GM21717 (cell line): Measurements from ENCODE around the gene SNRNP70.
"Not testable (repeated sequence)": the region's sequence is repeated elsewhere in the genome, so short reads cannot be mapped to it uniquely, and the experiment has no call there.

Source experiments
- ATAC-seq: cut with Tn5 transposase; IDR thresholded peaks from one replicate; pipeline ENCODE4 v1.9.1; 2021; ENCODE audit warnings: mild to moderate bottlenecking, moderate library complexity; ENCODE audit not compliant: unreplicated experiment

The SNRNP70 gene

GRCh38 chr19:49141352-49141751, 56.1 kb downstream of the SNRNP70 start:
- ATAC-seq, result no peak

DNA sequence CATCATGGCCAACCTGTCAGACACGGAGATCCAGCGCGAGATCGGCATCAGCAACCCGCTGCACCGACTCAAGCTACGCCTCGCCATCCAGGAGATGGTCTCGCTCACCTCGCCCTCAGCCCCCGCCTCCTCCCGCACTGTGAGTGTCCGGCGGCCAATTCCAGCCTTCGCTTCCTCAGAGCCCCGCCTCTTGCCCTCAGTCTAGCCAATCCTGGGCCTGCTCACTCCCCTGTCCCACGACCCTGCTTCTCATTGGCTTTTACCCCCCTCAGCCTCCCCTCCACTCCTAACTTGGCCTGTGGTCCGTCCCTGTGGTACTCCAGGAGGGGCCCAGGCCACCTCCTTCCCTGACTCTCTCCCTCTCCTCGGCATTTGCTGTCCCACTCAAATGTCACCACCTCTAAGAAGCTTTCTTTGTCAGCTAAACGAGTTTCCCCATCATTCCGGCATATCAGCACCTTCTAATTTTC, 57.6 kb downstream of the SNRNP70 start:
- ATAC-seq, result no peak

DNA sequence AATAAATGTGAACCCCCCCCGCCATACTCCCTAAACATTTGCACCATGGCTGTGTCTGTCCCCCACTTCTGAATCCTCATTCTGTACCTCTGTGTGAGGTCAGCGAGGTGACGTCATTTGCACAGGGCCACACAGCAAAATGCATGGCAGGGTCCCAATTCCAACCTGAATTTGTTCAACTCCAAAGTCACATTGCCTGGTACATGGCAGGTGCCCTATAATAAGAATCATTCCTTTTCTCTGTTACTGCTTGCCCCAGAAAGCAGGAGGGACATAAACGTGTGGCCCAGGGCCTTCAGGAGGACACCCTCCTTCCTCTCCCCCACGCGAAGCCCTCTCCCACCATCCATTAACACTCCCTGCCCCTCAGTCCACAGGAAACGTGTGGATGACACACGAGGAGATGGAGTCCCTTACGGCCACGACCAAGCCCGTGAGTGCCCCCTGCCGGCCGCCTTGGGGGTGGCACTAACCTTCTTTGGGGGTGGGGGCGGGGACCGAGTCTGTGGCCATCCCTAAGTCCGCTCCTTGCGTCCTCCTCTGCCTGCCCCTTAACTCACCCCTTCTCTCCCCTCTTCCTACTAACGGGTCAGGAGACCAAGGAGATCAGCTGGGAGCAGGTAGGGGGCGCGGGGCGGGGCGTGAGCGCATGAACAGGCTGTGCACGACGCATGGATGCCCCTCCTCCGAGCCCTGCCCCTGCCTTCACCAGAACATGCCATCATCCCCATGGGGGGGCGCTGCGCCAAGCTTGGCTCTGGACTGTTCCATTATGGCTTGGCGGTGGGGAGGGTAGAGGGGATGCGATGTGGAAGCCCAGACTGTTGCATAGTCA, 60.5 kb downstream of the SNRNP70 start:
- ATAC-seq, result no peak

DNA sequence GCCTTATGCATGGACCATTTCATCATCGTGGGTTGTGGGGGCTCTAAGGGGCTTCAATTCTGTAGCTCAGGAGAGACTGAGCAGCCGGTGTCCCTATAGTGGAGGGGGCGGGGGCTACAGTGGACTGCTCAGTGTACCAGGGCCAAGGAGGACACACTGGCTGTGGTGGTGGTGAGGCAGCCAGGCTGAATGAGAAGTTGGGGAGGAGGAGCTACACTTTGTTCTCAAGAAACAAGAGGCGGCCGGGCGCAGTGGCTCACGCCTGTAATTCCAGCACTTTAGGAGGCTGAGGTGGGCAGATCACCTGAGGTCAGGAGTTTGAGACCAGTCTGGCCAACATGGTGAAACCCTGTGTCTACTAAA, 61.1 kb downstream of the SNRNP70 start:
- not testable (repeated sequence) for ATAC-seq

DNA sequence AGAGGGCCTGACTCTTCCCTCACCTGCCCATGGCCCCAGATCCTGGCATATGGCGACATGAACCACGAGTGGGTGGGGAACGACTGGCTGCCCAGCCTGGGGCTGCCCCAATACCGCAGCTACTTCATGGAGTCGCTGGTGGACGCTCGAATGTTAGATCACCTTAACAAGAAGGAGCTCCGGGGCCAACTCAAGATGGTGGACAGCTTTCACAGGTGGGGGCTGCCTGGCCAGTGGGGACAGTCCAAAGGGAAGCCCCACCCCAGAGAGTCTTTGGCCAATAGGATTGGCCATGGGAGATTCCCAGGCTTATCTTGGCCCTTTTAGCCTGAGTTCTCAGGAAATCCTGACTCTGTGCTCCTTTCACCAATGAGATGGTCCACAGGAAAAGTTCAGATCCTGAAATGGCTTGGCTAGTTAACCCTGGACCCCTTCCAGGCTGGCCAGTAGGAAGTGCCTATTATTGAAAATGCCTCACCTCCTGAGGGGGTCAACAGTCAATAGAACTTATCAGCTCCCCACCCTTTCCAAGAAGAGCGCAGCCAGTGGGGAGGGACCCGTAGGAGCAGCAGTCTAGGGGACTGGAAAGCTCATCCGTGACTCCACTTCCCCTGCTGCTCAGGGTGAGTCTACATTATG, 62.9 kb downstream of the SNRNP70 start:
- no peak for ATAC-seq

GRCh38 chr19:49148784-49149651, 63.8 kb downstream of the SNRNP70 start:
- ATAC-seq, result no peak

DNA sequence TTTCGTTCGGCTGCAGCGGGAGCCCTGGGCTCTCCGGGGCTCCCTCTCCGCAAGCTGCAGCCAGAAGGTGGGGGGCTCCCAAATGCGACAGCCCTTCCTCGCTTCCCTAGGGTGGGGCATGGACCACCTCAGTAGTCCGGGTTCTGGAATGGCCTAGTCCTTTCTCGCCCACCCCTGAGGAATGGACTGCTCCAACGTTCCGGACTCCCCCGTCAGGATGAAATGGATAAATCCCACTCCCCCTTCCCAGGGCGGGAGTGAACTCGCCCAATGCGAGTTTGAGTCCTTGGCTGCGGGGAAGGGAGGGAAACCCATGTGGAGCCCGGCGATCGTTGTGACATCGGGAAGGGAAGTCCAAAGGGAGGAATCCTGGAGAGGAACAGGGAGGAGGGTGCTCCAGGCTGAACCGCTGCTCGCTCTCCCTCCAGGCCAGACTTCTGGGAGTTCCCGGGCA, 64.4 kb downstream of the SNRNP70 start:
- no peak for ATAC-seq

DNA sequence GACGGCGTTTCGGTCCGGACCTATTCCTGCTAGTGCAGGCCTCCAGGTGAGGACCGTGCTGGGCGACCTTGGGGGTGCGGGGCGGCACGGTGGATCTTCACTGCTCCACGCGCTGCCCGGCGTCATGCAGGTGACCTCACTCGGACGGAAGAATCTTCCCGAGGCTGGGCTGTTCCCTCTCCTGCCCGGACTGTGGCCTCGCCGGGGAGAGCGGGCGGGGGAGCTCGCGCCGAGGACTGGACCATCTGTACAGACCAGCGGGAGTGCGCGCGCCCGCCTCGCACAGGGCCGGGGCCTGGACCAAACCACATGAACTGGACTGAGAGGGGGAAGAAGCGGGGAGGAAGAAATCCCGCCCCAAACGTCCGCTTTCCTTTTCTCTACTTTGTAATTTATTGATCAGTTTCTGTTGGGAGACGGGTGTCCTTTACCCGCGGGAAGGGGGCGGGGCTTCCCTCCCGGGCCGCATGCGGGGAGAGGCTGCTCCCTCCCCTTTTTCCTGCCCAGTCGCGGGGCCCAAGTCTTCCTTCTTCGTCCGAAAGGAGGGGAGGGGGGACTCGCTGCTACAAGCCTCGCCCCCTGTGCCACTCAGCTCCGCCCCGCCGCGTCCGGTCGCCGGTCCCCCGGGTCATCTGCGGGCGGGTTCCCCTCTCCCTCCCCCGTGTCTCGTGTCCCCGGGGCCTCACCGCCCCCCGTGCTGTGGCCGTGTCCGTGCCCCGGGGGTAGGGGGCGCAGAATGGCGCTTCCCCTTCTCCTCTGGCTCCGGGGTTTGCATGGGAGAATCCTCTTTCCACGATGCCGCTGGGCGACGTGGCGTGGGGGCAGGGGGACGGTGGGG, 65.1 kb downstream of the SNRNP70 start:
- no peak for ATAC-seq

DNA sequence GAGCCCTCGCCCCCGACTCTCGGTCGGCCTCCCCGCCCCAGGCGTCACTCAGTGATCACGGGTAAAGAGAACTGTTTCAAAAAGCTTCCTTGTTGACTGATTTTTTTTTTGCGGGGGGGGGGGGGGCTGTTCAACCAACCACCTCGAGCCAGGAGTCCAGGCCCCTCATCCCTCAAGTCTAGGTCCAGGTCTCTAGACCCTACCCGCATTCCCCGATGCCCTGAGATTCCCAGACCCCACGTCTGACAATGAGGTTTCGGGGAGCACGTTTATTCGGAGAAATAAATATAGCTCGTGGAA, 65.6 kb downstream of the SNRNP70 start:
- no peak for ATAC-seq

GRCh38 chr19:49151267-49152118, 66.2 kb downstream of the SNRNP70 start:
- no peak for ATAC-seq

DNA sequence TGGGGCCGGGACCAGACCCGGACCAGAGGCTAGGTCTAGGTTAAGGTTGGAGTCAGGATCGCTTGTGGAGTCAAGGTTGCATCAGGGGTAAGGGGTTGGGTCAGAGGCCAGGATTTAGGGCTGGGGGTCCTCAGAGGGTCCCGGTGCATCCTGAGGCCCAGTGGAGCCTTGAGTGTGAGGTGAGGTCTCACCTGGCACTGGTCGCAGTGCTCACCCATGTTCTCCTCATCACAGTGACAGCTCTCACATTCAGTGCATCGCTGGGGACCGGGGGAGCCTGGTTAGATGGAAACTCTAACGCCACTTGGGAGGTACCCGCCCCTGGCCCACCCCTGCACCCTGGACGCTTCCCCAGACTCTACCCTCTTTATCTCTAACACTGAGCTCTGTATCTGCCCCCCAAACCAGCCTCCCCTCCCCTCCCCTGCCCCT, 66.9 kb downstream of the SNRNP70 start:
- no peak for ATAC-seq

DNA sequence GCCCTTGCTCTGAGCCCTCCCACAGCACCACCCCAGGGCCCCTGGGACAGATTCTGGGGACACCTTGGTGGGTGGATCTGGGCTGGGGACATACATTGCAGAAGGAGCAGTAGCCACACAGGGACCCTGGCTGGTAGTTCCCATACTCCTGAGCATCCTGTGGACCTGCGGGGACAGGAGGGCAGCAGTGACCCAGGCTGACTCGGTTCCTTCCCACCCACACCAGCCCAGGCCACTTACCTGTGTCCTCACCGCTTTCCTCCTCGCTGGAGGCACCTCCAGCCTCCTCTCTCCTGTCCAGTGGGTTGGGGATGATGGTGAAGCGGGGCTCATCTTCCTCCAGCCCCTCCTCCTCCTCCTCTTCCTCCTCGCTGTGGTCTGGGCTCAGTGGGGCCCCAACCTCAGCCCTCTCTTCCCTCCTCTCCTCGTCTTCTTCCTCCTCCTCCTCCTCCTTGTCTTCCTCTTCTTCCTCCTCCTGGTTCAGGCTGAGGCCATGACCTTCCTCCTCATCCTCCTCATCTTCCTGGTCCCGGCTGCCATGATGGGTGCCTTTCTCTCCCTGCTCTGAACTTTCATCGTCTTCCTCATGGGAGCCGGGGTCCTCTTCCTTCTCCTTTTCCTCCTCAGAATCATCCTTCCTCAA, 68.0 kb downstream of the SNRNP70 start:
- ATAC-seq, result no peak

DNA sequence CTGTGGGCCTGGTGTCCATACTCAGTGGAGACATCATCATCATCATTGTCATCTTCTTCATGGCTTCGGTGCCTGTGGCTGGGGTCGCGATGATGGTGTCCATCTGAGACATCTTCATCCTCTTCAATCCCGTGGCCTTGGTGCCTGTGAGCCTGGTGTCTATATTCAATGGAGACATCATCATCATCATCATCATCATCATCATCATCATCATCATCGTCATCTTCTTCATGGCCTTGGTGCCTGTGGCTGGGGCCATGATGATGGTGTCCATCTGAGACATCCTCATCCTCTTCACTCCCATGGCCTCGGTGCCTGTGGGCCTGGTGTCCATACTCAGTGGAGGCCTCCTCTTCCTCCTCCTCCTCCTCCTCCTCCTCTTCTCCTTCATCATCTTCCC, 69.0 kb downstream of the SNRNP70 start:
- ATAC-seq, result no peak

DNA sequence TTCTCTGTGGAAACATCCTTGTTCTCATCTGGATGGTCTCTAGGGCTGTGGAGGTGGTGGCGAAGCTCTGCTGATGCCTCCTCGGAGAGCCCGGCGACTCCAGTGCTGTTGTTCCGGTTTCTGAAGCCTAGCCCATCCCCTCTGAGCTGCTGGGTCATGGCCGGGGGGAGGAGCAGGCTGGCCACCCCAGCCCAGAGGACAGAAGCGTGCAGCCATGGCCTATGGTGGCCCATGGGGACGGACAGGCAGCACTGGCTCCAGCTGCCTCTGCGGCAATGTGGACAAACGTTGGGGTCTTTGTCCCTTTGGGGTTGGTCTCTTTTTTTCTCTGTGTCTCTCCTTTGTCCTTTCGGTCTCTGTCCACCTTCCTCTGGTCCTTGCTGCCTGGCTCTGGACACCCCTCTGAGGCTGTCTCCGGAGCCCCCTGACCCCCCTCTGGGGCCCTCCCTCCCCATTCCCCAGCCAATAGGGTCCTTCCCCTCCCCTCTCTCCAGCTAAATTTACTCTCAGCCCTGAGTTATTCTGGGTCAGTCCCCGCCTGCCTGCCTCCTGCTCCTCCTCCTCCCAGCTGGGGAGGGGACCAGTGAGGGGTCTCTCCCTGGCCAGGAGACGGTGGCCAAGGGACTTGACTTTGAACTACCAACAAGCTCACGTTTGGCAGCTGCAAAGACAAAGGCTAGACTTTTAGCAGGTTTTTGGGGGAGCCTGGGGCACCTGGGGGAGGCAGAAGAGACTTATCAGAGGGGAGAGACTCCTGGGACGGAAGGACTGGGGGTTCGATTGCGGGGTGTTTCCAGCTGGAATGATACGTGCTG, 70.0 kb downstream of the SNRNP70 start, which contains the start of gene HRC:
HRC (minus strand) TSS at position 392 of the 815 bp plus-strand sequence; CDS start at position 233, 159 bp downstream.
- no peak for ATAC-seq

GRCh38 chr19:49155820-49156346, 70.6 kb downstream of the SNRNP70 start:
- no peak for ATAC-seq

DNA sequence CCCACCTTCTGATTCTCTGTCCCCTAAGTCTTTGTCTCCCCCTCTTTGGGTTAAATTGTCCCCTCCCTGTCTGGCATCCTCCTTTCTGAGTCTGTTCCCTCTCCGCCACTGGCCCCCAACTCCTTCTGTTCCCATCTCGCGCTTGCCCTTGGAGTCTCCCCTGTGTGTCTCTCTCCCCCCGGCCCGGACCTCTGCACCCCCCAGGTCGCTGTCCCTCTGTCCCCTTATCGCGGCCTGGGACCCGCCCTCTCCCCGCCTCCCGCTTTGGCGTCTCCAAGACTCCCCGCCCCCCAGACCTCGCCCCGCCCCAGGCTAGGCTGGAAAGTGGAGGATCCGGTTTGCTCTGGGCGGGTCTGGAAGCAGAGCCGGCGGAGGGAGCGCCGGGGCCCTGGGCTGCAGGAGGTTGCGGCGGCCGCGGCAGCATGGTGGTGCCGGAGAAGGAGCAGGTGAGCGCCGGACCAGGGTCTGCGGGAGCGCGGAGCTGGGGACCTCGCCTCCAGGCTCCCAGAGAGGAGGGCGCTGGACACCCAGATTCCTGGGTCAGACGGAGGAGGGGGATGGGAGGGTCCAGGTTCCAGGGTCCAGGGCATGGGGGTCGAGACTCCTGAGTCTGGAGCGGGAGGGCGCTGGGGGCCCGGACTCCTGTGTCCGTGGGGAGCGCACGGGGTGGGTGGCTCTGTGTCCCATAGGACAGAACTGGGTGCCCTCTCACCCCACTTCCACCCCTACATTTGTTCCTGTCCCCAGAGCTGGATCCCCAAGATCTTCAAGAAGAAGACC, 72.4 kb downstream of the SNRNP70 start, which contains the start of gene TRPM4:
TRPM4 (plus strand) TSS at position 348 of the 780 bp plus-strand sequence; CDS start at position 423, 75 bp downstream.
- no peak for ATAC-seq
